Subcutaneous adipose tissue (tissue), 4 donors: ENCODE data around the gene KIRREL3. TPM values are rescaled to one million over a fixed set of nuclear protein-coding genes. Genes with fewer than 3 reads are reported as not detected.

Source experiments
- CTCF ChIP-seq: fragments of 450-650 bp; IDR thresholded peaks from one replicate; pipeline ENCODE4 v1.5.1; 2016; ENCODE audit warnings: low read depth, mild to moderate bottlenecking, control low read depth, antibody characterized with exemption, moderate library complexity
- total RNA-seq, 4 donors: library from RNA; depleted of rRNA; stranded (reverse); fragments of >200 nt; gene quantifications; one replicate each; pipeline ENCODE4 v1.1.0, GENCODE V29; 2016

Gene KIRREL3
- total RNA-seq, 4 donors from 2014 or later = not detected

GRCh38 chr11:126959700-126960099 lies 40.9 kb downstream of the KIRREL3 start:
- TF ChIP-seq CTCF = no peak

GRCh38 chr11:126956635-126957034 lies 43.9 kb downstream of the KIRREL3 start:
- TF ChIP-seq CTCF = no peak

GRCh38 chr11:126951465-126951864 lies 49.1 kb downstream of the KIRREL3 start:
- TF ChIP-seq CTCF = no peak

GRCh38 chr11:126949066-126949891 lies 51.3 kb downstream of the KIRREL3 start:
- TF ChIP-seq CTCF = no peak

- TF ChIP-seq CTCF = no peak
Measured at GRCh38 chr11:126948563-126948962, 52.0 kb downstream of the KIRREL3 start.

- no peak for TF ChIP-seq CTCF
Measured at GRCh38 chr11:126945319-126945718, 55.3 kb downstream of the KIRREL3 start.

- no peak for TF ChIP-seq CTCF
Measured at GRCh38 chr11:126943316-126943715, 57.3 kb downstream of the KIRREL3 start.
